Muscle of arm (tissue), 14 donors: ENCODE results near the gene PLA2G12B. TPM values are rescaled to one million over a fixed set of nuclear protein-coding genes. Genes with fewer than 3 reads are reported as not detected.
"Not testable (repeated sequence)": the region's sequence is repeated elsewhere in the genome, so short reads cannot be mapped to it uniquely, and the experiment has no call there.

Experiments used
- DNase-seq: peaks from one replicate; pipeline ENCODE4 v3.0.0-alpha.2; 2013
- long read RNA-seq, 11 donors: transcript quantifications; one replicate each; lab custom pipeline, GENCODE V29; 2026
- polyA plus RNA-seq, 12 donors: library from polyadenylated mRNA; unstranded; fragments of 120-200 nt; gene quantifications; one replicate each; pipeline ENCODE4 v1.2.1, GENCODE V29; 2013; ENCODE audit not compliant: insufficient read length in 12 of 12

Gene PLA2G12B, protein sequence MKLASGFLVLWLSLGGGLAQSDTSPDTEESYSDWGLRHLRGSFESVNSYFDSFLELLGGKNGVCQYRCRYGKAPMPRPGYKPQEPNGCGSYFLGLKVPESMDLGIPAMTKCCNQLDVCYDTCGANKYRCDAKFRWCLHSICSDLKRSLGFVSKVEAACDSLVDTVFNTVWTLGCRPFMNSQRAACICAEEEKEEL
- under 1 TPM in 5 of 12 donors, not detected in 7; 0.16 to 0.53 (median 0.28) TPM for polyA plus RNA-seq
- long read RNA-seq, donor 1, transcript PLA2G12B-201 (4 exons, 1,128 nt) = major isoform, 11 of 23 reads
- long read RNA-seq, donor 1, partial matches to known transcripts = 12 of 23 reads
- long read RNA-seq, donor 1, other reads (novel, unspliced or antisense) = 0 of 23 reads
- long read RNA-seq, donor 2 = 0 reads
- long read RNA-seq, donor 3 = 0 reads
- long read RNA-seq, donor 4 = 0 reads
- long read RNA-seq, donor 5 = 0 reads
- long read RNA-seq, donor 6 = 0 reads
- long read RNA-seq, donor 7 = 0 reads
- long read RNA-seq, donor 8 = 0 reads
- long read RNA-seq, donor 9 = 0 reads
- long read RNA-seq, donor 10 = 0 reads
- long read RNA-seq, donor 11 = 0 reads

DNA sequence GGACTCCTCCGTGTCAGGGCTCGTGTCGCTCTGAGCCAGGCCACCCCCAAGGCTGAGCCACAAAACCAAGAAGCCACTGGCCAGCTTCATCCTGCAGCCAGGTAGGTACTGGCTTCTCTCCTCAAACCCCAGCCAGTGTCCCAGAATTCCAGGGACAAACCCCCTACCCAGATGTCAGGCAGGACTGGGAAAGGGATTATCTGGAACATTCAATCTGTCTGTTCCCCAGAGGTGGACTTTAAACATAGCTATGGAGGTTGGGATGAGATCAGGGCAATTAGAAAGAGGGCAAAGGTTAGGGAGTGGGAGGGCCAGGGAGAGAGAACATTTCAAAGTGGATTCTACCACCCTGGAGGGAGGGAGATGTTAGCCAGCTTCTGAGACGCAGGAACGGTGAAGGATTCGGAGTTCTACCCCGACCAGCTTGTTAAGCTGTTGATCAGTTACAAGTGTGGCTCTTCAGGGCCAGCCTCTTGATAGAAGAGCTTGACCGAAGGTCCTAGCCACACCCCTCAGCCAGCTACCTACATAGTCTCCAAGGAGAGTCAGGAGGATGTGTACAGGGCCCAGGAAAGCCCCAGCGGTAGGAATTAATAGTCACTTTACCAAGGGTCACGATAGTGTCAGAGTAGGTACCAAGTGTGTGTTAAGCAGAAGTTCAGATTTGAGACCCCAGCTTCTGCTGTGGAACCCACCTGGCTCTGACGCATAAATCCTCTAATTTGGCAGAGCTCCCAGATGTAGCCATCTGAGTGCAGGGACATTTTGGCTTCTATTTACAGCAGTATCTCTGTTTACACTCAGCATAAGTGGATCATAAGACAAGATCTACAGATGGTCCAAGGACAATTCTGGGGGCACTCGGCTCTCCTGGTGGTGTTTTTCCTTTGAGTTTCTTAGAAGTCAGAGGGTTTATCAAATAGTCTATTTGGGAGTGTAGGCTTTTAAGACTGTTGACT is at the start of gene PLA2G12B:
TSS of gene PLA2G12B (minus strand) at position 211 of the 959 bp plus-strand sequence. CDS start at position 90, 121 bp downstream.
- DNase-seq = no peak

DNA sequence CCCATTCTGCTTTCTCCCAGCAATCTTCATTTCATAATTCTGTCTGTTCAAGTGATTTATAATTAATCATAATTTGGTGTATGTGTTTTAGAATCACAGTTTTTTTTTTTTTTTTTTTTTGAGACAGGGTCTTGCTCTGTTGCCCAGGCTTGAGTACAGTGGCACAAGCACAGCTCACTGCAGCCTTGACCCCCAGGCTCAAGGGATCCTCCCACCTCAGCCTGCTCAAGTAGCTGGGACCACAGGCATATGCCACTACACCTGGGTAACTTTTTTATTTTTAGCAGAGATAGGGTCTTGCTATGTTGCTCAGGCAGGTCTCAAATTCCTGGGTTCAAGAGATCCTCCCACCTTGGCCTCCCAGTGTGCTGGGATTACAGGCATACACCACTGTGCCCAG is 49.2 kb upstream of the PLA2G12B start:
- no peak for DNase-seq

DNA sequence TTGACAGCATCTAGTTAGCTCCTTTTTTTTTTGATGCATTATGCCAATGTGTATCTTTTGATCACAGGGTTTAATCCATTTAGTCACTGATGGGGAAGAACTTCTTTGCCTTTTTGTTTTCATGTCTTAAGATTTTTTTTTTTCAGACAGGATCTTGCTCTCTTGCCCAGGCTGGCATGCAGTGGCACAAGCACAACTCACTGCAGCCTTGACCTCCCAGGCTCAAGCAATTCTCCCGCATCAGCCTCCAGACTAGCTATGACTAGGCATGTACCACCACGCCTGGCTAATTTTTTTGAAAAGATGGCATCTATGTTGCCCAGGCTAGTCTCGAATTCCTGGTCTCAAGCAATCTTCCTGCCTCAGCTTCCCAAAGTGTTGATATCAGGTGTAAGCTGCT is 46.4 kb upstream of the PLA2G12B start:
- DNase-seq = no peak

DNA sequence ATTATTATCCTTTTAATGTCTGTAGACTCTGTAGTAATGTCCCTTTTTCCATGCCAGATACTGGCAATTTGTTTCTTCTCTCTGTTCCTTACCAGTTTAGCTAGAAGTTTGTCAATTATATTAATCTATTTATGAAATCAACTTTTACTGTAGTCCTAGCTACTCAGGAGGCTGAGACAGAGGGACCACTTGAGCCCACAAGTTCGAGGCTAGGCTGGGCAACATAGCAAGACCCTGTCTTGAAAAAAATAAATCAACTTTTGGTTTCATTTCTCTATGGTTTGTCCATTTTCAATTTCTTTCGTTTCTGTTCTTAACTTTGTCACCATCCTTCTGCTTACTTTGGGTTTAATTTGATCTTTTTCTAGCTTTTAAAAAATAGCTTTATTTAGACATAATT is 42.5 kb upstream of the PLA2G12B start:
- no peak for DNase-seq

DNA sequence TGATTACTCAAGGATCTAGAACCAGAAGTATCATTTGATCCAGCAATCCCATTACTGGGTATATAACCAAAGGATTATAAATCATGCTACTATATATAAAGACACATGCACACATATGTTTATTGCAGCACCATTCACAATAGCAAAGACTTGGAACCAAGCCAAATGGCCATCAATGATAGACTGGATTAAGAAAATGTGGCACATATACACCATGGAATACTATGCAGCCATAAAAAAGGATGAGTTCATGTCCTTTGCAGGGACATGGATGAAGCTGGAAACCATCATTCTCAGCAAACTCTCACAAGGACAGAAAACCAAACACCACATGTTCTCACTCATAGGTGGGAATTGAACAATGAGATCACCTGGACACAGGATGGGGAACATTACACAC is 40.9 kb upstream of the PLA2G12B start:
- DNase-seq = not testable (repeated sequence)

DNA sequence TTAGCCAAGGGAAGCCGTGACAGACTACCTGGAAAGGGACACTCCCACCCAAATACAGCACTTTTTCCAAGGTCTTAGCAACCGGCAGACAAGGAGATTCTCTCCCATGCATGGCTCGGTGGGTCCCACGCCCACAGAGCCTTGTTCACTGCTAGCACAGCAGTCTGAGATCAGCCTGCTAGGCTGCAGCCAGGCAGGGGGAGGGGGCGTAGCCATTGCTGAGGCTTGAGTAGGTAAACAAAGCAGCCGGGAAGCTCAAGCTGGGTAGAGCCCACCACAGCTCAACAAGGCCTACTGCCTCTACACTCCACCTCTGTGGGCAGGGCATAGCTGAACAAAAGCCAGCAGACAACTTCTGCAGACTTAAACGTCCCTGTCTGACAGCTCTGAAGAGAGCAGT is 35.2 kb upstream of the PLA2G12B start:
- not testable (repeated sequence) for DNase-seq

DNA sequence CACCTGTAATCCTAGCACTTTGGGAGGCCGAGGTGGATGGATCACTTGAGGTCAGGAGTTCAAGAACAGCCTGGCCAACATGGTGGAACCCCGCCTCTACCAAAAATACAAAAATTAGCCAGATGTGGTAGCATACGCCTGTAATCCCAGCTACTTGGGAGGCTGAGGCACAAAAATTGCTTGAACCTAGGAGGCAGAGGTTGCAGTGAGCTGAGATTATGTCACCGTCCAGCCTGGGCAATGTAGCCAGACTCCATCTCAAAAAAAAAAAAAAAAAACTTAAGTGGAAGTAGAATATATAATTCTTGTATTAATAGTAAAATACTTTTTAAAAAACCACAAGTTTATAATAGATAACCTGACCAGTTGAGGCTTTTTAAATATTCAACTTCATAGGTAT is 30.0 kb upstream of the PLA2G12B start:
- not testable (repeated sequence) for DNase-seq

DNA sequence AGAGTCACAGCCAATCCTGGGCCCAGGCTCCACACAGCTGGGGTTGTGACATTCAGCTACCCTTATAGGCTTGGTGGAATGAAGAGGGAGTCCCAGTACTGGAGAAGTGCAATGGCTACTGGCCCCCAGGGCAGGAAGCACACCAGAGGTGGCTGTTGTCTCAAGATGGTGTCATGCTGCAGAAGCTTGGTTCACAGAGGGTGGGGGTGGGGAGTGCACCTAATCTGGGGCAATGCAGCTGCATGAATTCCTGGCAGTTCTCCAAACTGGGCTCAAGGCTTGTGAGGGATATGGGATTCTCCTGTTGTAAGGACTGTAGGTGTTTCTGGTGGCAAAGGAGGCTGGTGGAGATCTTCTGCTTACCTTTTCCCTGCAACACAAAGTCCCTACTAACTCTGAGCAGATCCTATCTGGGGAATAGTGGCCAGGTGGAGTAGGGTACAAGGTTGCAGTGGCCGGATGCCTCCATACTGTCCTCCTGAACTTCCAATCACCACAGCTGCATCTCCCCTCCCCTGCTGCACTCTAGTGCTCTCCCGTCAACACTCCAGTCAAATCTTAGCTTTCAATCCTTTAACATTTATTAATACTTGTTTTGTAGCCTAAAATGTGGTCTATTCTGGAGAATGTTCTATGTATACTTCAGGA is 27.4 kb upstream of the PLA2G12B start:
- DNase-seq = no peak

DNA sequence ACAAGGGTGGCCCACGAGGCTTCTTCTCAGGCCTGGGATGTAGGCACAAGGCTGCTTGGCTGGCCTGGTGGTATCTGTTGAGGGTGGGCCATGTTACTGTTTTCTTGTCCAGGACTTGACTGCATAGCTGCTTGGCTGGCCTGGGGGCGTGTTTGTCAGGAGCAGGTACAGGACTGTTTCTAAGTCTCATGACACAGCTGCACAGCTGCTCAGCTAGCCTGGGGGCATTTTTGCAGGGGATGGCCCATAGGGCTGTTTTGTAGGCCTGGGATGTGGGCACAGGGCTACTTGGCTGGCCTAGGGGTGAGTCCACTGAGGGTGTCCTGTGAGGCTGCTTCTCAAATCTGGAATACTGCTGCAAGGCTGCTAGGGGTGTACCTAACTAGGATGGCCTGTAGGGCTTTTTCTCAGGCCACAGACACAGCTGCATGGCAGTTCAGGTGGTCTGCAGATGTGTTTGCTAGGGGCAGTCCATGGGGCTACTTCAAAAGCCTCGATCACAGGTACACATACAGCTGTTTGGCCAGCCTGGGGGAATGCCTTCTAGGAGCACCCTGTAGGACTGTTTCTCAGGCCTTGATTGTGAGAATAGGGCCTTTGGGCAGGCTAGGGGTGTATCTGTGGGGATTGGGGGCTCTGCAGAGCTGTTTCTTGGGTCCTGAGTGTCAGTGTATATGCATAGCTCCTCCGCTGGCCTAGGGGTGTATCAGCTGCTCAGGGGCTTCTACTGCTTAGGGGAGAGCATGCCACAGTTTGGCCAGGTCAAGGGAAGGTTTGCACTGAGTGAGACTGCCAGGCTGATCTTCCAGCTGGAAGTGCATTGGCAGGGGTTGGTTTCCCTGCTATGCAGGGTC is 26.6 kb upstream of the PLA2G12B start:
- no peak for DNase-seq

DNA sequence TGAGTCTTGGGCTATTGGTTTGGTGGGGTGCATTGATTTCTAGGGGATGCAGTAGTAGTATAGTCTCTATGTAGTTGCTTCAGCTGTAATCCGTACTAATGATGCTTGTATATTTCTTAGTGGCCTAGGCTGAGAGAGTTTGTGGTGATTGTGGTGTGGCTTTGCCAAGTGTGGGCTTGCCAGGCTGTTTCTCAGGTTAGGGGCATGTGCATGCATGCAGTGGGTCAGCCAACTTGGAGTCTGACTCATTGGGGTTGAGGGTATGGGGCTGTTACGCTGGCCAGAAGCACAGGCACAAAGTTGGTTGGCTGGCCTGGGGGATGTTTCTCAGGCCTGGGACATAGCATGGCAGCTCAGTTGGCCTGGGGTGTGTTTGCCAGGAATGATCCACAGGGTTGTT is 25.7 kb upstream of the PLA2G12B start:
- DNase-seq = no peak

DNA sequence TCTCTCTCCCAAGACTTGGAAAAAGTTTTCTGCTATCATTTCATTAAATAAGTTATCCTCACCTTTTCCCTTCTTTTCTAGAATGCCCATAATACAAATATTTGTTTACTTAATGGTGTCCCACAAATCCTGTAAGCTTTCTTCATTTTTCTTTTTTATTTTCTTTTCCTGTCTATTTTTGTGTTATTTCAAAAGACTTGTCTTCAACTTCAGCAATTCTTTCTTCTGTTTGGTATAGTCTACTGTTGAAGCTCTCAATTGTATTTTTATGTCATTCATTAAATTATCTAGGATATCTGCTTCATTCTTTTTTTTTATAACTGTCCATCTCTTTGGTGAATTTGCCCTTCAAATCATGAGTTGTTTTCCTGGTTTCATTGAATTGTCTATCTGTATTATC is 25.1 kb upstream of the PLA2G12B start:
- DNase-seq = no peak

DNA sequence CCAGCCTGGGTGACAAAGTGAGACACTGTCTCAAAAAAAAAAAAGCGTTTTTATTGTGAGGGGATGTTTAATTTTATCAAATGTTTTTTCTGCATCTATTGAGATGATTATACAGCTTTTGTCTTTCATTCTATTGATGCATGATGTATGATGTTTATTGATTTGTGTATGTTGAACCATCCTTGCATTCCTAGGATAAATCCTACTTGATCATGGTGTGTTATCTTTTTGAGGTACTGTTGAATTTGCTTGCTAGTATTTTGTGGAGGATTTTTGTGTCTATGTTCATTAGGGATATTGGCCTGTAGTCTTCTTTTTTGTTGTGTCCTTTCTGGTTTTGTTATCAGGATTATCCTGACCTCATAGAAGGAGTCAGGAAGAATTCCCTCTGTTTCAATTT is 22.3 kb upstream of the PLA2G12B start:
- no peak for DNase-seq

DNA sequence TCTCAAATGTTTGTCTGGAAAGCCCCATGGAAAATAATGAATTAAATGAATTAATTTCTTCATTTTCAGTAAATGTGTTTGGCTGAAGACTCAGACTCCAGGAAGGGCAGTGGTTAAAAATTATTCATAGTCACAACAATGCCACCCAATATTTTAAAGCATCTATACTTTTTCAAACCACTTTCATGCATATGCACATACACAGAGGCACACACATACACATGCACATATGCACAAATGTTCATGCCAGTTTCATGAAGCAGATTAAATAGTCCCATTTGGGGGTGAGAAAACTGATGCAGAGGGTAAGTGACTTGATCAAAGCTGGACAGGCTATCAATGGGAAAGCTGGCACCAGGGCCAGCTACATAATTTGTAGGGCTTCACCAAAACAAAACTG is 1.4 kb upstream of the PLA2G12B start:
- no peak for DNase-seq

DNA sequence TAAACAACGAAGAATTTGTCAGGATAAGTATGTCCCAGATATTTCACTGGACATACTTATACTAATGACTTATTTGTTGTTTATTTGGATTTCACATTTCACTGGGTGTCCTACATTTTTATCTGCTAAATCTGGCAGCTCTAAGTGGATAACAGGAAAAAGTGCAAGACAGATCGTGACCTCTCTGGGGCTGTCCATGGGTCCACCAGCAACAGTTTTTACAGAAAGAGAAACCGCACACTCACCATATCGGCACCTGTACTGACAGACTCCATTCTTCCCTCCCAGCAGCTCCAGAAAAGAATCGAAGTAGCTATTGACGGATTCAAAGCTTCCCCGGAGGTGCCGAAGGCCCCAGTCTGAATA is 393 bp downstream of the PLA2G12B start:
- no peak for DNase-seq

DNA sequence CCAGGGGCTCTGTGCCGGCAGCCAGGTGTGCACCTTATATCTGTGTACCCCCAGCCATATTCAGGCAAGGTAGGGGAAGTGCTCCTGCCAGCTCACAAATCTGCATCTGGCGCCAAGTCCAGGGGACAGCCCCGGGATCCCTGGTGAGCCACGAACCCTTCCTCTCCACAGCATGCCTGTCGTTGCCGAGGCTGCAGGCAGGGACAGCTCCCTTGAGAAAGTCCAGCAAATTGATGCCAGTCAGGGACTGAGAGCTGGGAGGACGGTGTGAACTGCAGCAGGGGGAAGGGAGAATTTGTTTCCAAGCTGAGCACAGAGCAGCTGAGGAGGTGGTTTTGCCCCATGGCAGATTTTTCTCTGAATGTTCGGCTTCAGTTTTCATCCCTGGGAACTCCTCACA is 919 bp downstream of the PLA2G12B start:
- no peak for DNase-seq

DNA sequence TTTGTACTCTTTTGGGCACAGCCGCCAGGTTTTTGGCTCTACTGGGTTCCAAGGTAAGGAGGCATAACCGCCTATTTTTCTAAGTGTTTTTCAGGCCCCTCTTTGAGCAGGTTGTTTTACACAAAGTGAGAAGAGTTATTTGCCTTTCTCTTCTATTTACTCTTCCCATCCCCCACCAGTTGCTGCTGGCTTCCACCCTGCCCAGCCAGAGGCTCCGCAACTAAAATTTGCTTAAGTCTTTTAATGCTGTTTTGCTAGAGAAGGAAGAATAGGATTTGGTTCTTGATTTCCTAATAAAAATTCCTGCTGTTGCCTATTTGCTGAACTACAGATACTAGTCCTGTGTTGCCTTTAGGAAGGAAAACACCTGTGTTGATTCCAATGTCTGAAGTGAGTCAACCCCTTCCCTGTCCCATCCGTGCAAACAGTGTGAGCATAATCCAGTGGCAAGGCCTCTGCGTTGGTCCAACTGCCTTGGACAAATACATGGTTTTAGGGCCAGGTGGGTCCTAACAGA is 1.9 kb downstream of the PLA2G12B start:
- no peak for DNase-seq

DNA sequence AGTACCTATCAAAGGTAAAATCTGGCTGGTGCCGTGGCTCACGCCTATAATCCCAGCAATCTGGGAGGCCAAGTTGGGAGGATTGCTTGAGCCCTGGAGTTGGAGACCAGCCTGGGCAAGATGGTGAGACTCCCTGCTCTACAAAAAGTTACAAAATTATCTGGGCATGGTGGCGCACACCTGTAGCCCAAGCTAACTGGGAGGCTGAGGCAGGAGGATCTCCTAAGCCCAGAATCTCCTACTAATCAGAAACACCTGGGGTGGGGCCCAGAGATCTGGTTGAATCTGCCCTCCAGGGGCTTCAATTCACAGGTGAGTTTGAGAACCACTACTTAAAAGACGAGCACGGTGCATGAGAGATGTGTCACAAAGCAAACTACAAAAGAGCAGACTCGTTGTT is 2.4 kb downstream of the PLA2G12B start:
- no peak for DNase-seq

DNA sequence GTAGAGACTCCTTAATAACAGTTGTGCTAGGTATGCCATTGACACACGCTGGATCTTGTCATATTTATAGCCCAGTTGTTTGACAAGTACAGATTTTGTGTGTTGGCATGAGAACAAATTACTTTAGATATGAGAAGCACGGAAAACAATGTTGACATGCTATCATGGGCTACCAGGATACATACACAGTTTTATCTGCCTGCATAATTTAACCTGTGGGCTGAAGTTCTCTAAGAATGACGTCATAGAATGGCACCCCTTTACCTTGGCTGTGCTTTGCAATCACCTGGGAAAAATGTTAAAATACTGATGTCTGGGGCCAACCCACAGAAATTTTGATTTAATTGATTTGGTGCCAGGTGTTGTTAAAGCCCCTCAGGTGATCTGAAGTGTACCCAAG is 2.8 kb downstream of the PLA2G12B start:
- no peak for DNase-seq

DNA sequence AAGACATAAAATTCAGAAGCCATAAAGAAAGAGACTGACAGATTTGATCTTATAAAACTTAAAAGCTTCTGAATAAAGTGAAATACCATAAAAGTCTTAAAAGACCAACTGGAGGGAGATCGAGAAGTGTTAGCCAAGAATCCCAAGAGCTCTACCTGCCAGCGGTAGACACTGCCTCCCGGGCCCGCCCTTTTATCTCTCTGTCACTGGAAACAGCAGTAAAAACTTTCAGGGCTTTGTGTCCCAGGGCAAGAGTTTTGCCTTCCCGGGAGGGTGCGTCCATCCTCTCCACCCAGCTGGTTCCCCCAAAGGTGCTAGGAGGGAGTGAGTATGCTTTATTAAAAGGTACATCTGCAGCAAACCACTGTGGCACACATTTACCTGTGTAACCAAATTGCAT is 5.8 kb downstream of the PLA2G12B start:
- DNase-seq = no peak

DNA sequence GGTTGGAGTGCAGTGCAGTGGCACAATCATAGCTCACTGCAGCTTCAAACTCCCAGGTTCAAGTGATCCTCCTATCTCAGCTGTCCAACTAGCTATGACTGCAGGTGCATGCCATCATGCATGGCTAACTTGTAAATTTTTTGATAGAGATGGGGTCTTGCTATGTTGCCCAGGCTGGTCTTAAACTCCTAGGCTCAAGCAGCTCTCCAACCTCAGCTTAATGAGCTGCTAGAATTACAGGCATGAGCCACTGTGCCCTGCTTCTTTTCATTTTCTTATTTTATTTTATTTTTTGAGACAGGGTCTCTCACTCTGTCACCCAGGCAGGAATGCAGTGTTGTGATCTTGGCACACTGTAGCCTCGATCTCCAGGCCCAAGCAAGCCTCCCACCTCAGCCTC is 7.6 kb downstream of the PLA2G12B start:
- no peak for DNase-seq
